HG03064 (cell line): ENCODE measurements around the gene FRMPD4.
A peak's percentile ranks its signal among the peaks of the same experiment; 100 is the strongest.

Experiments
- ATAC-seq: cut with Tn5 transposase; IDR thresholded peaks from one replicate; pipeline ENCODE4 v1.9.1; 2021; ENCODE audit warnings: low read depth; ENCODE audit not compliant: unreplicated experiment

Gene FRMPD4

DNA sequence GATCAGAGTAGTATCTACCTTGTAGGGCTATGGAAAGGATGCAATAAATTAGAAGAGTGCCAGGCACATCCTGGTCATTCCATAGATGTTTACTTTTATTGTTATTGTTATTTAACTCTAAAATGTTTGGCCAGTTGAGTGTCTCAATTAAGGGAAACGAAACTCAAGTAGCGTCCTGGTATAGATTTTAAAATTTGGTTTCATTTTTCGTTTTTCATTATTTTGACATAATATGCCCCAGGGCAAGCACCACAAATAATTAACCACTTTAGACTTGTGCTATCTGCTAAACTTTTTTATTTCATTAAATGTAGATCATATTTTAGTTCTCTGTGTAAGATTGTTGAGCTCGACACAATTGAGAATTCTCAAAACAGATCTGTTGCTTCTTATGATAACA lies 473.2 kb downstream of the FRMPD4 start:
- peak; percentile 68 for ATAC-seq

DNA sequence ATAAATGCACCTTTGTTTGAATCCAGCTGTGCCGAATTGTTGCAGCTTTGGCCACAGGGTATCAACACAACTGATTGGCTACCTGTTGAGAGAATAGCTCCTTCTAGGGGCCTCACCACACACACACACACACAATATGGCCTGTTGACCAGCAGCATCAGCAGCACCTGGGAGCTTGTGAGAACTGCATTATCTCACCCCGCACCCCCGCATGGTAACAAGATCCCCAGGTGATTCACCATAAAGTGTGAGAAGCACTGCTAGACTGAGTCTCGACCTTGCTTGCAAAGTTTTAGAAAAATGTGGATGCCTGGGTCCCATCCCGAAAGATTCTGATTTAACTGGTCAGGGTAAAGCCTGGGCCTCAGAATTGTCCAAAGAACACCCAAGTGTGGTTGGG lies 476.0 kb downstream of the FRMPD4 start:
- ATAC-seq: no peak

DNA sequence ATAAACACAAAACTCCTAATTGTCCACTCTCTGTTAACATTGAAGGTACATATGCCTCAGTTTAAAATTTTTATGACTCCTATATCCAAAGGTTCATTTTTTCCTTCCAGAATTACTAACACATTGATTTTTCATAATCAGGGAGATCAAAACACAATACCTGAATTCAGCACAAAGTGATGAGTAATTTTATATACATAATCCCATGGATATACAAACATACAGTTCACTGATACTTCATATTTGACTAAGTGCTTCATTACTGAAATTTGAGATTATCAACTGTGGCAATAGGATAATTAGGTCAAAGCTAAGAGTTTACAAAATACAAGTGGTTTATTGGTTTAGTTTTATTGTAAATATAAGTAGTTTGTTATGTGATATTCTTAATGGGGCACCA lies 476.8 kb downstream of the FRMPD4 start:
- ATAC-seq: no peak

DNA sequence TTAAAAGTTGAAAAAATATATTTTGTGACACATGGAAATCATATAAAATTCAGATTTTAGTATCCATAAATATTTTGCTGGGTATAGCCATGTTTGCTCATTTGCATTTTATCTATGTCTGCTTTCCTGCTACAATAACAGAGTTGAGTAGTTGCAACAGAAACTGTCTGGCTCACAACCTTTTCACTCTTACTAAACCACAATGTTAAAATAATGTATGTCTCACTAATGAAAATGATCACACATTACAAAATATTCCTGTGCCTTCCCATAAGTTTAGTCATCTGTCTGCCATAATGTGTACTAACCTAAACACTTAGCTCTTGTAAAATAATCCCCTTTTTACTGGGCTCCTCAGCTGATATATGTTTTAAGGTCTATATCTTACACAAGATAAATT lies 479.0 kb downstream of the FRMPD4 start:
- ATAC-seq: no peak

DNA sequence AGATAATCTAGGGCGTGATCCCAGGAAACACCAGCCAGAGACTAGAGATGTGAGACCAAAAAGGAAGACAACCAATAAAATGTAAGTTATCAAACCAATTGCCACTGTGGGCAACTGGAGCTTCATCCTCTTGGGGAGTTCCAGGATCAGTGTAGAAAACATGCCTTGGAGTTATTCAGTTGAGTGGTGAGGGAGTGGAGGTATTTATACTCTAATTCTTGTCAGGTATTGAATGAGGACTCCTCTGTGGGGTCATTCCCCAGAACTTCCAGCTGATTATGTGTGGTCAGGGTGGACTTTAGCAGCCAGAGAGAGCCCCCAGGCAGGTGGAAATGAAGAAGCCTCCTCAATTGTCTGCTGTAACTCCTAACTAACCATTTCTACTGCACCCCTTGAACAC lies 509.0 kb downstream of the FRMPD4 start:
- no peak for ATAC-seq

DNA sequence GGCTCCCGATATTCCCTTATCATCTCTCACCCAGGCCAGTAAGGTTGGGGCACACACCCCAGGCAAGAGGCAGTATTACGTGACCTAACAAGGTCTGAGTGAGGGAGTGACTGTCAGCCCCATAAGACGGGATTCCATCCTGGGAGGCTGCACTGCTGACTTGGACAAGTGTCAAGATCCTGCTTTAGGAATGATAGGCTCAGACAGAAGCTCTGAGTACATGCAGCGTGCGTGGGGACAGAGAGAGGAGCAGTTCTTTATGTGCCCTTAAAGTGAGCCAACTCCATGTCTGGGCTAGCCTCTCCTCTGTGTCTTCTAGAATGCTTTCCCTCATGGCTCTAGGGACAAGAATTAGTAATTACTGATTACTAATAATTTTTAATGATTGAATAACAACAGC lies 510.7 kb downstream of the FRMPD4 start:
- ATAC-seq: no peak

DNA sequence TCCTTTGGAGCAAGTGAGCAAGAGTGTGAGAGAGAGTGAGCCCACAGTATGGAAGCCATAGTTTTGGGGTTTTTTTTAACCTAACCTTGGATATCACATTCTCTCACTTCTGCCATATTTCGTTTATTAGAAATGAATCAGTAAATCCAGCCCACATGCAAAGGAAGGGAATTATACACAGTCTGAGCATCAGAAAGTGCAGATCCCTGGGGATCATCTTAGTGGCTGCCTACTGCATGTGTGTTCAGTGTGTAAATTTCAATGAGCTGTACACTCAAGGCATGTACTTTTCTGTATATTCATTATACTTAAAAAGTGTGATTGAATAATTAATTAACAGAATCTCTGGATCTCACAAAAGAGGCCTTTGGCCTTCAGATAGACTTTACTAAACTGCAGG lies 519.2 kb downstream of the FRMPD4 start:
- ATAC-seq: no peak

DNA sequence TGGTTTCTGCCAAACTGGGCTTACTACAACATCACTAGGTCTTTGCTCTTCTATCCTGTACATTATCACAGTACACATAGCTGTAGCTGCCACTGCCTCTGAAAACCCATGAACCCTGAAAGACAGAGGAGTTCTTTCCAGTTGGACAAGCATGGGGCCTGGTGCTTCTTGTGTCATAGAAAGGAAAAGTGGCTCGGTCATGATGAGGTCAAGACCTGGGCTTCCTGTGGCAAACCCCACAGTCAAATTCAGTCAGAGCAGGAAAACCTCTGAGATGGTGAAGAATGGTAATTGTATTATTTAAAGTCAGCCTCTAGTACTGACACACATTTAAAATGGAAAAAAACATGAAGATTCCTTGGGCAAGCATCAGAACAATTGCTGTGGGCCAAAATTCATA lies 519.6 kb downstream of the FRMPD4 start:
- ATAC-seq: no peak

DNA sequence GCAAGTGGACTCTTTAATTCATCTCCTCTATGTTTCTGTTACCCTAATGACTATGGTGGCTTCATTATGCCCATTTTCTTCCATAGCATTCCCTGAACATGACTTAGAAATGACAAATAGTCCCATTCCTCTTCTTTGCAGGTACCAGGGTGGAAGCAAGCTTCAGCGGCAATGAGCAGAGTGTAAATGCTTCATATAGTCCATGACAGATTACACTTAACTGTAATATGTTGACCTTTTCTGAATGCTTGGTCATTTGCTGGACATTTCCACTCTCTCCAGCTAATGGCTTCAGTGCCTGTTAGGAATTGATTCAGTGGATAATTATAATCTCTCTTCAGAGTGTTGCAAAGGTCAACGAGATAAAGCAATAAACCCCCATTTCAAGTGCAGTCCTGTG lies 523.2 kb downstream of the FRMPD4 start:
- ATAC-seq: no peak

DNA sequence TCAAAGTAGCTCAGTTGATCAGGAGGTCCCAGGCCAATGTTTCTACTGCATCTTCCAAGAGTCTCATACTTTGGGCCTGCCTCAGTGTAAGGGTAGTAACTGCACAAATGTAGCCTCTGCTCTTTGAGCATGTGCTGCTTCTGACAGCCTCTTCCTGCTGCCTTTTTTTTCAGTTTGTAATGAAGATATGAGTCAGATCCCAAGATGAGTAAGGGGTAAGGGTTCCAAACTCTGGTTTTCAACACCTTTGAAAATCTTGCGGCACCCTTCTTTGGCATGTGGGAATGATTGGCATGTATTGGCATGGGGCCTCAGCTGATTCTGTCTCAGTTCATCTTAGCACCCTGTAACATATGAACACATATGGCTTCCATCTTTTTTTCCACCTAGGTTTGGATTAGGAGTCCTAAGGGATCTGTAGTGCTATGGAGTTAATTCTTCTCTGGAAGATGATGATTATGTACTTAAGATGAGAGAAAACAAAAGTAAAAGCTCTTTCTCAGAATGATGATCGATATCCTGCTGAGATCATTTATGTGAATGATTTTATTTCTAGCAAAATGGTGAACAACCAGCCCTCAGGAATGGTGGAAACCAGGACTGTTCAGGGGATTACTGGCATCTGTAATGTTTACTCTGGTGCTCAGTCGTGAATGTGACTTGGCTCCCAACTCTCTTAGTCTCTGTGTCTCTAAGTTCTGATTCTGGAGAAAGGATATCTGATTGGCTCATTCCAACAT lies 534.3 kb downstream of the FRMPD4 start:
- ATAC-seq: no peak

DNA sequence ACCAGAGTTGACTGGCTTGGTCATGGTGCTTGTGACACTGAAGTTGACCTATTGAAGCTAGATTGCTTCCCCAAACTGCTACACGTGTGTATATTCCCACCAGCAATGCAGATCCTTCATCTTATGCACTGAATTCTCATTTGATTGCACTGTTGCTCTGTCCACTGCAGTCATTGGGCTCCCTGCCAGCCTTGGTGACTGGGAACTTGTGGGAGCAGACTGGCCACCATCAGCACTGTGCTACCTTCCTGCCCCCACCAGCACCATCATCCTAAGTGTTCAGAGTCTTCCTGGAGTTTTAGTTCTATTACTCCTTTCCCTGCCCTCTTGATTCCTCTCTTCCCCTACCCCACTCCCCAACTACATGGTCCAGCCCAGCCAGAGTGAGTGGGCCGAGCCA lies 535.2 kb downstream of the FRMPD4 start:
- no peak for ATAC-seq

DNA sequence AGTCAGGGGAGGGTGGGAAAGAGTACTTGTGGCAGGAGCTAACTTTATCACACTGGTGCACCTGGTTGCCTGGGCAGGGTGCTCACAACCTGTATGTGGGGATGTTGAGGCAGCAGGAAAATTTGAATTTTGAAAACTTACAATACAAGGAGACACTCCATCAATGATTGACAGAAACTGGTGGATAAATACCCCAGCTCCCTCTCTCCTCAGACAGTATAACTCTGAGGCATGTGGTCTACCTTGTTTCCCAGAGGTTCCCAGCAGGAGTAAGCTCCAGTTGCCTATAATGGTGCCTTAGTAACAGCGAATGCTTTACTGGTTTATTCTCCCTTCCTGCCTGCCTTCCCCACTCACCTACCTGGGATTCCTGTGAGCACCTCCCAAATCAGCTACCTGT lies 541.2 kb downstream of the FRMPD4 start:
- no peak for ATAC-seq

DNA sequence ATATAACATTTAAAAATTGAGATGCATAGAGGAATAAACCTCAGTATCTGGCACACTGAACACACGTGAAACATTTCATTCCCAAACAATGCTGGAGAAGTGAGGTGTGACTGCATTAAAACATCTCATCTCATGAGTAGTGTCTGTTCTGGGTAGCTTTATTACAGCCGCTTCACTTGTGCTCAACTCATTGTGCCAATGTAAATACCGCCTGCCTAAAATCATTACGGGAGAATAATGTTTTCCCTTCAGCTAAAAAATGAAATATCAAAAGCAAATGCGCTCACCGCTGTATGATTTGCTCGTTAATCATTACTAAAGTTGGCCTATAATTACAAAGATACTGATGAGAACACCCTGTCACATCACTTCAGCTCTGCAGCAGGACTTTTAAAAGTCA lies 542.8 kb downstream of the FRMPD4 start:
- ATAC-seq: no peak

DNA sequence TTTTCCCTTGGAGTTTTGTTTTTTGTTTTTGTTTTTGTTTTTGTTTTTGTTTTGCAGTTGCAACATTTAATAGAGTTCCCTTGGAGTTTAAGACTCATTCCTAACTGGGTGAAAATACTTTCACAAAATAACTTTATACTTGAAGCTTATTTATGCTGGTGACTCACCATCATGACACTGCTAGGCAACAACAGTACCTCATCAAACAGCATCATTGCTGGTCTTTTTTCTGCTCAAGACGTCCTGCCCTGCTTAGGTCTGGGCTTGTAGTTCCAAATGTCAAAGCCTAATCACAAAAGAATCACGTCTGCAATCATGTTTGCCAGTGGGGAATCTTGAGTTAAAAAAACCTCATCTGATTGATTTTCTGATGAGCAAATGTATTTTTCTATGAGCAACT lies 547.3 kb downstream of the FRMPD4 start:
- ATAC-seq: no peak

DNA sequence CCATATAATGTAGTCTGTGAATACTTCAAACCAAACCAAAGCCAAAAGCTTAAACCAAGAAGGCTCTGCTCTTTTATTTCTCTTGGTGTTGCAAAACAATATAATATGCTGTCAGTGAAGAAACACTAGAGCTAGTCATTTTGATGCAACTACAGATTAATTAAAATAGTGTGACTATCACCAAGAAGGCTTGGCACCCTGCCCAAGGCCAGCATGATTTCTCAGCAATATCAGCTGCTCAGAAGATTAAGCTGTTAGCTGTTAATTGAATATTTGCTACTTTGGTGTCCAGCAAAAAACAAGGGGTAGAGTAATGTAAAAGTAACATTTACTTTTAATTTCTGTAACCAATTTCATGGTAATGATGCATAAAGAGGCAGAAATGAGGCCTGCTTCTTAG lies 548.1 kb downstream of the FRMPD4 start:
- no peak for ATAC-seq

DNA sequence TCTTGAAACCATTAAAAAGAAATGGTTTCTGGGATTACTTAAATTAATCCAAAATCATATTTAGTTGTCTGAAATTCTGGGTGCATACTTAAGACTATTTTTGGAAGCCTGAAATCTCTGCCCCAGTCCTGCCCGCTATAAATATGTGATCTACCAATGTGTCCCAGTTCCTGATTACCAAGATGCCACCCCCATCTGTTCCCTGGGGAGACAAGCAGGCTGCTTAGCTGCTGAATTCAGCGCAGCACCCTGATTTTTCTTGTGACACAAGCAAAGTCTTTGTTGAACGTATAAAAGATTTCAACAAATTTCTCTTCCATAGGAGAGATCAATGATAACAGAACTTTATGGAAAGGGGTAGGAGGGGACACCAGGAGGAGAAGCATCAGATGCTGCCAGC lies 552.4 kb downstream of the FRMPD4 start:
- ATAC-seq: no peak

DNA sequence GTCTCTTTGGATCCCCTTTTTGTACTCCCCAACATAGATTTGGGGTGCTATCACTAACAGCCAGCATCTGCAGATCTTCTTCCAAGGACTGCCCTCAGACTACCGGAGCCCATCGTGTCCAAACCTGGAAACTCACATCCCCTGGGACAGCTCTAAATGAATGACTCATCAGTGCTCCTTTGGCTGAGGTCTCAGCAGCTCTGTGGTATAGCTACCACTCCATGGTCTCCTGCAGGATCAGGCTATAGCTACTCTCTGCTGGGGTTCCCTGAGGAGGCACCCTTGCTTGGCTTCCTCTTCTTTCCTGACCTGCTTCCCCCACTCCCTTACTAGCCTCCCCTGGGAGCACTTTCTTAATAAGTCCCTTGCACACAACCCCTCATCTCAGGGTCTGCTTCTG lies 555.5 kb downstream of the FRMPD4 start:
- no peak for ATAC-seq

DNA sequence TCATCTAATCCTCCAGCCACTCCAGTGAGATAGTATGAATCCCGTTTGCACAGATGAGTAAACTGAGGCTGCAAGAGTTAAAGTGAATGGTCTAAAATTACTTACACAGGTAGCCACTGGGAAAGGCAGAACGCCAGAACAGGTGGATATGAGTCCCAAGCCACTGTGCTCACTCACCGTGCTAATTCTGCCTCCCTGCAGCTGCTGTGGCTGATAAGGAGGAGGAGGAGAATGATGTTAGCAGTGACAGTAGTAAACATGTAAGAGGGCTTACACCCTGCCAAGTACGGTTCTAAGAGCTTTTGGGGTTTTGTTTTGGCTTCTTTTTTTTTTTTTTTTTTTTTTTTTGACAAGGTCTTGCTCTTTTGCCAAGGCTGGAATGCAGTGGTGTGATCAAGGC lies 562.5 kb downstream of the FRMPD4 start:
- ATAC-seq: no peak

DNA sequence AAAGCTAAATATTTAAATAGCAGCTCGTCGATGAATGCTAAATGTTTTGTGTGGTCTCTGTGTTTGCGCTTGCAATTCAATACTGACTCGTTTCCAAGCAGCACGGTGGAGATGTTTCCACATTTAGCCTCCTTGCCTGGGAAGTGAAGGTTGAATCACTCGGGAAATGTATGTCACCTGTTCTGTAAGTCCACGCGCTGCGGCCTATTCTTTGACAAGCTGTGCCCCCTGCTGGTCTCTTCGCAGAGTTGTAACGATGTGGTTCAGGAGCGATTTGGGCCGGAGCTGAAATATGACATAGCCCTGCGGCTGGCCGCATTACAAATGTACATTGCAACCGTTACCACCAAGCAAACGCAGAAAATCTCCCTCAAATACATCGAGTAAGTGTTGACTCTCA lies 563.4 kb downstream of the FRMPD4 start:
- no peak for ATAC-seq

DNA sequence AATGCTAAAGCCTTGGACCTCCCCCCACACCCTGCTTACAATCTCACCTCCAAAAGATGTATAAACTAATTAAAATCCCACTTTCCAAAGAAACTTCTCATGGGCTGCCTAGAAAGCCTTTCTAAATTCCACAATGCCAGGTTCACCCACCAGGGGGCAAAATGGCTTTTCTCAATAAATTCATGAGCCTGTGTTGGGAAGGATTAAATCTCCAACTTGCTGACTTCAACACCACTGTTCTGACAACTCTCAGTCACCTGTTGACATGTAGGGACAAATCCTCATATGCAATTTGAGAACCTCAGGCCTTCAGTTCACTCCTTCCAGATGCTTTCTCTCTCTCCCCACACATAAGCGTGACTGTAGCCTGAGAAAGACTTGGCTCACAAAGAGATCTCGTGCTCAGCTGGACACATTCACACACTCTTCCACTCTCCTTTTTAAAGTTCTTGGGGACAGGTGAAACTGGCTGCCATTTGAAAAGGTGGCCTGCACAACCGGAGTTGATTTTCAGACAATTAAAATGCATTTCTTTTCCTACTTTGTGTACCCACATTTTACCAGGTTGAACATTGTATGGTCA lies 564.3 kb downstream of the FRMPD4 start:
- ATAC-seq: no peak

DNA sequence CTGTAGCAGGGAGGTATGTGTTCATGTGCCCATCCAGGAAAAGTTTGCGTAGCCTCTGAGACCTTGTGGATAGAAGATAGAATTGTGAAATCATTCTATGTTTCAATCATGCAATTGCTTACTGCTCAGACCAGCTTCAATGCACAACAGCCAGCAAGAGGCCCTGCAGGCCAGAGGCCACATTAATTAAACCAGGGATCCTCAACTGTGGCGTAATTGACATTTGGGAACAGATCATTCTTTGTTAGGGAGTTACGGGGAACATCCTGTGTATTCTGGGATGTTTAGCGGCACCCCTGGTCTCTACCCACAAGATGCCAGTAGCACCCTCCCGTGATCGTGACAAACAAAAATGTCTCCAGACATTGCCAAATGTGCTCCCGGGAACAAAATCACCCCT lies 566.4 kb downstream of the FRMPD4 start:
- no peak for ATAC-seq

DNA sequence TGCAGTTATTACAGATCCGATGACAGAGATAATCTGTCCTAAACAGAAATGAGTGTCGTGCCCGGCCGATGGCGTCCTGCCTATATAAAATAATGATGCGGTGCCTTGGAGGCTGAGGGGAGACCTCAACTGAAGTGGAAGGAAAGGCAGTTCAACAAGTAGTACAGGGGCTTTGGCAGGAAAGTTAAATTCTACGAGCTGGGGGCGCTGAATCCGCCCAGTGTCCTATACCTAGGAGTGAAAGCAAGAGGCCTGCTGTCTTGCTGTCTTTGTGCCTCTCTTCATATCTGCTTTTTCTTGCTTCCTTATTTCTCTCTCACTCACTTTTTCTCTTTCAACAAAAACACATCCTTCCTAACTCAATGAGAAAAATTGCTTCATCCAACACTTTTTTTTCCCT lies 570.8 kb downstream of the FRMPD4 start:
- no peak for ATAC-seq
